Measurements from ENCODE around the gene RNF208.

DNA sequence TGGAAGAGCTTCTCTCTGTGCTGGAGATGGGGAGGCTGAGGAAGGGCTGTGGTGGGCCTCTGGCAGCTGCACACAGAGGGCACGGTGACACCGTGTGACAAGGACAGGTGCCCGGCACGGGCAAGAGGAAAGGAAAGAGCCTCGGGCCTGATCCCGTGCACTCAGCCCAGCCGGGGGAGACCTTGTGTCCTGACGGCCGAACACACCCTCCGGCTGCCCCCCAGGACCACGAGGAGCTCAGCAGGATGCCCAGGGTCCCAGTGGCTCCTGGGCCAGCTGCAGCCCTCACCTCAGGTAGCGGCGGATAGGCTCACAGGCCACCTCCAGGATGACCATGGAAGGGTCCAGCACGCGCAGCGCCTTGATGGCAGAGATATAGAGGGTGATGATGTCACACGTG, 39.2 kb downstream of the RNF208 start:
- TF ChIP-seq, protein P1, sequence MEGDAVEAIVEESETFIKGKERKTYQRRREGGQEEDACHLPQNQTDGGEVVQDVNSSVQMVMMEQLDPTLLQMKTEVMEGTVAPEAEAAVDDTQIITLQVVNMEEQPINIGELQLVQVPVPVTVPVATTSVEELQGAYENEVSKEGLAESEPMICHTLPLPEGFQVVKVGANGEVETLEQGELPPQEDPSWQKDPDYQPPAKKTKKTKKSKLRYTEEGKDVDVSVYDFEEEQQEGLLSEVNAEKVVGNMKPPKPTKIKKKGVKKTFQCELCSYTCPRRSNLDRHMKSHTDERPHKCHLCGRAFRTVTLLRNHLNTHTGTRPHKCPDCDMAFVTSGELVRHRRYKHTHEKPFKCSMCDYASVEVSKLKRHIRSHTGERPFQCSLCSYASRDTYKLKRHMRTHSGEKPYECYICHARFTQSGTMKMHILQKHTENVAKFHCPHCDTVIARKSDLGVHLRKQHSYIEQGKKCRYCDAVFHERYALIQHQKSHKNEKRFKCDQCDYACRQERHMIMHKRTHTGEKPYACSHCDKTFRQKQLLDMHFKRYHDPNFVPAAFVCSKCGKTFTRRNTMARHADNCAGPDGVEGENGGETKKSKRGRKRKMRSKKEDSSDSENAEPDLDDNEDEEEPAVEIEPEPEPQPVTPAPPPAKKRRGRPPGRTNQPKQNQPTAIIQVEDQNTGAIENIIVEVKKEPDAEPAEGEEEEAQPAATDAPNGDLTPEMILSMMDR (IDR thresholded peaks at IDR 0.05) = no peak
- no peak for TF ChIP-seq POLR2AphosphoS5 (IDR thresholded peaks at IDR 0.05)
- TF ChIP-seq POLR2A (IDR thresholded peaks at IDR 0.05) = no peak
